IPS-18c (cell line): ENCODE data around the gene RPS6KA2.

Experiments used
- H3K4me3 ChIP-seq: 2 replicates; pipeline ENCODE4 v1.7.0; 2013; ENCODE audit warnings: low read depth, mild to moderate bottlenecking, low read length, moderate library complexity; ENCODE audit not compliant: insufficient read depth
- H3K9me3 ChIP-seq: one replicate; pipeline ENCODE4 v1.6.1; 2013; ENCODE audit warnings: mild to moderate bottlenecking, low read length, moderate library complexity; ENCODE audit not compliant: control insufficient read depth, insufficient read depth

The RPS6KA2 gene

GRCh38 chr6:166627033-166627874 is at the start of gene RPS6KA2:
Gene RPS6KA2 (minus strand): TSS chr6:166627251. CDS start chr6:166627019, 232 bp downstream.
- Histone ChIP-seq H3K9me3 (no peaks in the 10 kb centered on the region), H3K4me3 (peak within 1 kb of the TSS; percentile 87)

- Histone ChIP-seq H3K4me3 (no peak overlapping the region), H3K9me3 (peaks cover 5% of the 10 kb centered on the region)
These were observed 49.3 kb upstream of the RPS6KA2 start for GRCh38 chr6:166676270-166676860.

GRCh38 chr6:166675736-166676135 is 48.7 kb upstream of the RPS6KA2 start:
- Histone ChIP-seq H3K4me3 (no peak overlapping the region), H3K9me3 (peaks cover 5% of the 10 kb centered on the region)

GRCh38 chr6:166673309-166673708 is 46.3 kb upstream of the RPS6KA2 start:
- Histone ChIP-seq H3K4me3 (no peak overlapping the region), H3K9me3 (no peaks in the 10 kb centered on the region)

GRCh38 chr6:166672624-166673206 is 45.7 kb upstream of the RPS6KA2 start:
- Histone ChIP-seq H3K9me3 (no peaks in the 10 kb centered on the region), H3K4me3 (no peak overlapping the region)

GRCh38 chr6:166672146-166672545 is 45.1 kb upstream of the RPS6KA2 start:
- H3K4me3 ChIP-seq = no peak overlapping the region
- no peaks in the 10 kb centered on the region for H3K9me3 ChIP-seq

- H3K4me3 ChIP-seq = no peak overlapping the region
- no peaks in the 10 kb centered on the region for H3K9me3 ChIP-seq
These were observed 44.5 kb upstream of the RPS6KA2 start for GRCh38 chr6:166671434-166672081.

GRCh38 chr6:166670894-166671293 is 43.8 kb upstream of the RPS6KA2 start:
- no peaks in the 10 kb centered on the region for H3K9me3 ChIP-seq
- no peak overlapping the region for H3K4me3 ChIP-seq

GRCh38 chr6:166670013-166670412 is 43.0 kb upstream of the RPS6KA2 start:
- H3K9me3 ChIP-seq = no peaks in the 10 kb centered on the region
- H3K4me3 ChIP-seq = no peak overlapping the region

GRCh38 chr6:166667796-166668610 is 41.0 kb upstream of the RPS6KA2 start:
- no peaks in the 10 kb centered on the region for H3K9me3 ChIP-seq
- H3K4me3 ChIP-seq = no peak overlapping the region

GRCh38 chr6:166664135-166664534 is 37.1 kb upstream of the RPS6KA2 start:
- no peaks in the 10 kb centered on the region for H3K9me3 ChIP-seq
- H3K4me3 ChIP-seq = no peak overlapping the region

- Histone ChIP-seq H3K9me3 (no peaks in the 10 kb centered on the region), H3K4me3 (no peak overlapping the region)
These were observed 36.5 kb upstream of the RPS6KA2 start for GRCh38 chr6:166663568-166663967.

- no peak overlapping the region for H3K4me3 ChIP-seq
These were observed 35.6 kb upstream of the RPS6KA2 start for GRCh38 chr6:166662690-166663089.

GRCh38 chr6:166661327-166662085 is 34.5 kb upstream of the RPS6KA2 start:
- Histone ChIP-seq H3K9me3 (no peaks in the 10 kb centered on the region), H3K4me3 (no peak overlapping the region)

More at GRCh38 chr6:166662690-166663089, 35.6 kb upstream of the RPS6KA2 start:
- H3K9me3 ChIP-seq = no peaks in the 10 kb centered on the region

- H3K4me3 ChIP-seq = no peak overlapping the region
- H3K9me3 ChIP-seq = no peaks in the 10 kb centered on the region
These were observed 33.2 kb upstream of the RPS6KA2 start for GRCh38 chr6:166660157-166660688.

- H3K4me3 ChIP-seq = no peak overlapping the region
- no peaks in the 10 kb centered on the region for H3K9me3 ChIP-seq
These were observed 32.5 kb upstream of the RPS6KA2 start for GRCh38 chr6:166659581-166659980.
